Chondrocyte (in vitro differentiated cells): Measurements from ENCODE around the gene ZNF579. TPM values are rescaled to one million over a fixed set of nuclear protein-coding genes. Genes with fewer than 3 reads are reported as not detected.

ENCODE experiments used
- DNase-seq: peaks from one replicate; pipeline ENCODE4 v3.0.0; 2021; ENCODE audit warnings: mixed read lengths, low spot score
- H3K27ac Mint-ChIP-seq: one replicate; pipeline ENCODE4 v1.8.0; 2021; ENCODE audit warnings: mild to moderate bottlenecking, moderate library complexity, mixed read lengths; ENCODE audit not compliant: unreplicated experiment
- H3K27me3 Mint-ChIP-seq: 2 replicates; pipeline ENCODE4 v1.8.0; 2021; ENCODE audit warnings: low read depth, mixed read lengths
- H3K36me3 Mint-ChIP-seq: 2 replicates; pipeline ENCODE4 v1.8.0; 2021; ENCODE audit warnings: low read depth, mixed read lengths
- H3K4me1 Mint-ChIP-seq: 2 replicates; pipeline ENCODE4 v1.8.0; 2021; ENCODE audit warnings: low read depth, mild to moderate bottlenecking, mixed read lengths
- H3K4me3 Mint-ChIP-seq: one replicate; pipeline ENCODE4 v1.8.0; 2021; ENCODE audit warnings: mild to moderate bottlenecking, moderate library complexity, mixed read lengths; ENCODE audit not compliant: unreplicated experiment
- H3K9me3 Mint-ChIP-seq: 2 replicates; pipeline ENCODE4 v1.8.0; 2021; ENCODE audit warnings: low read depth, mixed read lengths
- total RNA-seq: library from RNA; stranded (reverse); gene quantifications from 3 replicates; pipeline ENCODE4 v1.2.1, GENCODE V29; 2021
- TF ChIP-seq, protein P1 (sequence below): fragments of 200-600 bp; sonication (generic); IDR thresholded peaks from 2 replicates; pipeline ENCODE4 v1.5.0; 2021; ENCODE audit warnings: antibody characterized with exemption, mild to moderate bottlenecking, moderate library complexity

ZNF579 gene
- total RNA-seq, 1 donor from 2014 or later: 23.6 TPM

DNA sequence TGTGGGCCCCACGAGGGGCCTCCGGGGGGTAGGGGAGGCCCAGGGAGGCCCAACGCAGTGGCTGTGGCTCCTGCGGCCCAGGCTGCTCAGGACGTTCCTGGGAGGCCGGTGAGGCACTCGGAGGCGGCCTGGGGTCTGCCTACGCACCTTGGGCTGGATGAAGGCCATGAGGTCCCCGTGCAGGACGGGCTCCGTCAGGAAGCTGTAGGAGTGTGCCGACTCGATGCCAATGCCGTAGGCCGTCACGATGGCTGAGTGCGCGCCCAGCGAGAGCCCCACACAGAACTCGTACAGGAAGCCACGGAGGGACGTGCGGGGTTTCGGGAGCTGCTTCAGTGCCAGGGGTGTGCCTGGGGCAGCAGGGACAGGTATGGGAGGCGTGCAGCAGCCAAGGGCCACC lies 49.7 kb downstream of the ZNF579 start:
- Mint-ChIP-seq H3K27ac (no peak overlapping the region), H3K4me3 (no peak overlapping the region), H3K4me1 (no peaks in the 10 kb centered on the region), H3K27me3 (no peaks in the 10 kb centered on the region), H3K36me3 (no peaks in the 10 kb centered on the region), H3K9me3 (no peaks in the 10 kb centered on the region)
- TF ChIP-seq, protein P1, sequence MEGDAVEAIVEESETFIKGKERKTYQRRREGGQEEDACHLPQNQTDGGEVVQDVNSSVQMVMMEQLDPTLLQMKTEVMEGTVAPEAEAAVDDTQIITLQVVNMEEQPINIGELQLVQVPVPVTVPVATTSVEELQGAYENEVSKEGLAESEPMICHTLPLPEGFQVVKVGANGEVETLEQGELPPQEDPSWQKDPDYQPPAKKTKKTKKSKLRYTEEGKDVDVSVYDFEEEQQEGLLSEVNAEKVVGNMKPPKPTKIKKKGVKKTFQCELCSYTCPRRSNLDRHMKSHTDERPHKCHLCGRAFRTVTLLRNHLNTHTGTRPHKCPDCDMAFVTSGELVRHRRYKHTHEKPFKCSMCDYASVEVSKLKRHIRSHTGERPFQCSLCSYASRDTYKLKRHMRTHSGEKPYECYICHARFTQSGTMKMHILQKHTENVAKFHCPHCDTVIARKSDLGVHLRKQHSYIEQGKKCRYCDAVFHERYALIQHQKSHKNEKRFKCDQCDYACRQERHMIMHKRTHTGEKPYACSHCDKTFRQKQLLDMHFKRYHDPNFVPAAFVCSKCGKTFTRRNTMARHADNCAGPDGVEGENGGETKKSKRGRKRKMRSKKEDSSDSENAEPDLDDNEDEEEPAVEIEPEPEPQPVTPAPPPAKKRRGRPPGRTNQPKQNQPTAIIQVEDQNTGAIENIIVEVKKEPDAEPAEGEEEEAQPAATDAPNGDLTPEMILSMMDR: no peak
- DNase-seq: no peak

GRCh38 chr19:55529636-55530234 lies 50.9 kb downstream of the ZNF579 start:
- no peak for DNase-seq
- Mint-ChIP-seq H3K27ac (no peak overlapping the region), H3K4me3 (no peak overlapping the region), H3K9me3 (no peaks in the 10 kb centered on the region), H3K36me3 (no peaks in the 10 kb centered on the region), H3K4me1 (peaks cover 3% of the 10 kb centered on the region), H3K27me3 (no peaks in the 10 kb centered on the region)
- TF ChIP-seq, protein P1: no peak

DNA sequence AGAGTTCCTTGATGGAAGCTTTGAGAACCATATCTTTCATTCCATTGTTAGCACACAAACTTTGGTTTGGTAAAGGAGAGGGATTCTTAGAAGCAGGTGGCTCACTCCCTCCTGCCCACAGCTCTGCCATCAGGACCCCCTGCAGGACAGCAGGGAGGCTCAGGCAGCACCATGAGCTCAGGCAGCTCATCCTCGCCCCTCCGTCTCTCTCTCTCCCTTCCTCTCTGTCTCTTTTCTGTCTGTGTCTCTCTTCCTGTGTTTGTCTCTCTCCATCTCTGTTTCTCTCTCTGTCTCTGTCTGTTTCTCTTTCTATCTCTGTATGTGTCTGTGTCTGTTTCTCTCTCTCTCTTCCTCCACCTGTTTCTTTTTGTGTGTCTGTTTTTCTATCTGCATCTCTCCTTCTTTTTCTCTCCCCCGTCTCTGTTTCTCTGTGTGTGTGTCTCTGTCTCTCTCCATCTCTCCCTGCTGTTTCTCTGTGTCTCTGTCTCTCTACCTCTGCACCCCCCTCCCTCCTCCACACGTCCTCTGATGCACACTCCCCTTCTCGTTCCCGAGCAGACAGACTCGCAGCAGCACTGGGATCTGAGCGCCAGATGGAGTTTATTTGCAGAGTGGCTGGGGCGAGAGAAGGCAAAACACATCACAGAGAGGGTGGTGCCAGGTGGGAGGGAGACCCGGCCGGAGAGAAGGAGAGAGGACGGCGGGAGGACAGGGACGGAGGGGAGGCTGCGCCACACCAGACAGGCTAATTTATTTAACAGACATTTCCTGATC lies 52.4 kb downstream of the ZNF579 start:
- Mint-ChIP-seq H3K27ac (no peak overlapping the region), H3K27me3 (no peaks in the 10 kb centered on the region), H3K4me1 (peaks cover 3% of the 10 kb centered on the region)

GRCh38 chr19:55527197-55528029 lies 53.2 kb downstream of the ZNF579 start:
- peaks cover 3% of the 10 kb centered on the region for H3K4me1 Mint-ChIP-seq
- no peak overlapping the region for H3K27ac Mint-ChIP-seq
- no peaks in the 10 kb centered on the region for H3K27me3 Mint-ChIP-seq
- no peak for DNase-seq
- no peak overlapping the region for H3K4me3 Mint-ChIP-seq
- H3K9me3 Mint-ChIP-seq: no peaks in the 10 kb centered on the region
- TF ChIP-seq, protein P1: no peak
- no peaks in the 10 kb centered on the region for H3K36me3 Mint-ChIP-seq

More for the DNA sequence above, 52.4 kb downstream of the ZNF579 start:
- TF ChIP-seq, protein P1: peak; percentile 57
- Mint-ChIP-seq H3K4me3 (no peak overlapping the region), H3K36me3 (no peaks in the 10 kb centered on the region), H3K9me3 (no peaks in the 10 kb centered on the region)
- DNase-seq: no peak

Other genes with a start within 250 kb of the ZNF579 start
- gene KMT5C, start 241.0 kb downstream of the ZNF579 start, total RNA-seq: 9.5 to 14.6 TPM (median 9.7 TPM) in 3 replicates
- gene COX6B2, start 226.1 kb downstream of the ZNF579 start, total RNA-seq: 0.17 to 0.23 TPM in 2 of 3 replicates, not detected in the other
- gene GARIN5B, start 217.6 kb downstream of the ZNF579 start, total RNA-seq: not detected in 3 replicates
- 2.8 to 3.7 TPM (median 3.1 TPM) in 3 replicates for gene IL11, start 210.4 kb downstream of the ZNF579 start, total RNA-seq
- gene TMEM190, start 204.0 kb downstream of the ZNF579 start, total RNA-seq: 0.52 to 1.0 TPM in 2 of 3 replicates, not detected in the other
- 0.59 to 1.0 TPM (median 0.85 TPM) in 3 replicates for gene TMEM238, start 196.6 kb downstream of the ZNF579 start, total RNA-seq
- 1,343 to 1,376 TPM (median 1,346 TPM) in 3 replicates for gene RPL28, start 194.9 kb downstream of the ZNF579 start, total RNA-seq
- 60.0 to 79.7 TPM (median 78.6 TPM) in 3 replicates for gene UBE2S, start 173.1 kb downstream of the ZNF579 start, total RNA-seq
- gene SHISA7, start 137.5 kb downstream of the ZNF579 start, total RNA-seq: not detected in 3 replicates
- gene ISOC2, start 119.2 kb downstream of the ZNF579 start, total RNA-seq: 39.8 to 47.2 TPM (median 39.8 TPM) in 3 replicates
- gene C19orf85, start 116.1 kb downstream of the ZNF579 start, total RNA-seq: not detected in 3 replicates
- gene ZNF628, start 104.2 kb downstream of the ZNF579 start, total RNA-seq: 9.1 to 9.7 TPM (median 9.4 TPM) in 3 replicates
- gene NAT14, start 95.7 kb downstream of the ZNF579 start, total RNA-seq: 32.1 to 50.0 TPM (median 33.1 TPM) in 3 replicates
- 33.6 to 50.0 TPM (median 34.5 TPM) in 3 replicates for gene SSC5D, start 92.4 kb downstream of the ZNF579 start, total RNA-seq
- gene SBK2, start 43.7 kb downstream of the ZNF579 start, total RNA-seq: not detected in 3 replicates
- not detected in 3 replicates for gene SBK3, start 35.3 kb downstream of the ZNF579 start, total RNA-seq
- gene FIZ1, start 18.7 kb upstream of the ZNF579 start, total RNA-seq: 11.3 to 14.7 TPM (median 14.4 TPM) in 3 replicates
- gene ZNF524, start 19.4 kb upstream of the ZNF579 start, total RNA-seq: 10.1 to 11.0 TPM (median 10.8 TPM) in 3 replicates
- 16.1 to 18.1 TPM (median 16.4 TPM) in 3 replicates for gene ZNF865, start 24.8 kb upstream of the ZNF579 start, total RNA-seq
- 6.1 to 7.9 TPM (median 6.4 TPM) in 3 replicates for gene ZNF784, start 43.7 kb upstream of the ZNF579 start, total RNA-seq
- 42.3 to 59.8 TPM (median 45.0 TPM) in 3 replicates for gene ZNF580, start 60.2 kb upstream of the ZNF579 start, total RNA-seq
- gene ZNF581, start 62.8 kb upstream of the ZNF579 start, total RNA-seq: 20.8 to 24.7 TPM (median 24.2 TPM) in 3 replicates
- 20.9 to 26.5 TPM (median 23.5 TPM) in 3 replicates for gene CCDC106, start 67.4 kb upstream of the ZNF579 start, total RNA-seq
- 119 to 137 TPM (median 129 TPM) in 3 replicates for gene U2AF2, start 74.2 kb upstream of the ZNF579 start, total RNA-seq
- gene EPN1, start 94.4 kb upstream of the ZNF579 start, total RNA-seq: 105 to 127 TPM (median 124 TPM) in 3 replicates
- not detected in 3 replicates for gene NLRP9, start 157.6 kb upstream of the ZNF579 start, total RNA-seq
- not detected in 3 replicates for gene RFPL4A, start 178.2 kb upstream of the ZNF579 start, total RNA-seq
- gene RFPL4AL1, start 188.3 kb upstream of the ZNF579 start, total RNA-seq: not detected in 3 replicates